GM23248 (cell line): ENCODE measurements around the gene WDR70. TPM values are rescaled to one million over a fixed set of nuclear protein-coding genes. Genes with fewer than 3 reads are reported as not detected.
A peak's percentile ranks its signal among the peaks of the same experiment; 100 is the strongest.

Experiments
- DNase-seq: peaks from one replicate; pipeline ENCODE4 v3.0.0-alpha.2; 2015
- H2AFZ ChIP-seq: fragments of 200-600 bp; sonication (generic); 2 replicates; pipeline ENCODE4 v1.6.1; 2016; ENCODE audit warnings: antibody characterized with exemption
- H3F3A ChIP-seq: fragments of 200-600 bp; sonication (generic); 2 replicates; pipeline ENCODE4 v1.6.1; 2016; ENCODE audit warnings: mild to moderate bottlenecking, antibody characterized with exemption, mixed run types; ENCODE audit not compliant: insufficient read depth
- H3K27ac ChIP-seq: fragments of 200-600 bp; sonication (generic); 2 replicates; pipeline ENCODE4 v1.5.1; 2016; ENCODE audit warnings: mild to moderate bottlenecking
- H3K27me3 ChIP-seq: fragments of 200-600 bp; sonication (generic); replicated peaks from 2 replicates; pipeline ENCODE4 v1.6.1; 2016; ENCODE audit warnings: mild to moderate bottlenecking; ENCODE audit not compliant: insufficient read depth
- H3K36me3 ChIP-seq: fragments of 200-600 bp; sonication (generic); 2 replicates; pipeline ENCODE4 v1.6.1; 2016; ENCODE audit warnings: low read depth, mild to moderate bottlenecking
- H3K4me1 ChIP-seq: fragments of 200-600 bp; sonication (generic); 2 replicates; pipeline ENCODE4 v1.6.1; 2016; ENCODE audit warnings: mild to moderate bottlenecking; ENCODE audit not compliant: insufficient read depth
- H3K4me2 ChIP-seq: fragments of 200-600 bp; sonication (generic); one replicate; pipeline ENCODE4 v1.6.1; 2016; ENCODE audit warnings: mild to moderate bottlenecking; ENCODE audit not compliant: unreplicated experiment
- H3K4me3 ChIP-seq: fragments of 200-600 bp; sonication (generic); 2 replicates; pipeline ENCODE4 v1.5.1; 2016; ENCODE audit warnings: mild to moderate bottlenecking
- H3K79me2 ChIP-seq: fragments of 200-600 bp; sonication (generic); 2 replicates; pipeline ENCODE4 v1.6.1; 2016; ENCODE audit warnings: mild to moderate bottlenecking; ENCODE audit not compliant: insufficient read depth
- H3K9ac ChIP-seq: fragments of 200-600 bp; sonication (generic); 2 replicates; pipeline ENCODE4 v1.6.1; 2016; ENCODE audit warnings: mild to moderate bottlenecking
- H3K9me2 ChIP-seq: fragments of 200-600 bp; sonication (generic); 2 replicates; pipeline ENCODE4 v1.6.1; 2016; ENCODE audit warnings: mixed run types, mild to moderate bottlenecking, moderate library complexity; ENCODE audit not compliant: insufficient read depth
- H3K9me3 ChIP-seq: fragments of 200-600 bp; sonication (generic); one replicate; pipeline ENCODE4 v1.6.1; 2017; ENCODE audit warnings: low read depth
- H4K20me1 ChIP-seq: fragments of 200-600 bp; sonication (generic); 2 replicates; pipeline ENCODE4 v1.6.0; 2016; ENCODE audit not compliant: insufficient read depth
- EZH2 ChIP-seq: fragments of 200-600 bp; sonication (generic); IDR thresholded peaks from 2 replicates; pipeline ENCODE4 v1.6.1; 2018; ENCODE audit warnings: antibody characterized with exemption, mild to moderate bottlenecking; ENCODE audit not compliant: insufficient read depth, poor library complexity, severe bottlenecking
- EZH2phosphoT487 ChIP-seq: fragments of 200-600 bp; sonication (generic); IDR thresholded peaks from 2 replicates; pipeline ENCODE4 v1.6.1; 2018; ENCODE audit warnings: antibody characterized with exemption, moderate library complexity, mild to moderate bottlenecking, low read depth; ENCODE audit not compliant: insufficient read depth
- WGBS, 2 experiments: methylation state at CpG; one replicate each; pipeline ENCODE4 v1.1.6; 2015 to 2017; ENCODE audit warnings: low lambda C conversion rate in 2 of 2, low coverage in 1 of 2; ENCODE audit errors: missing lambda C conversion rate in 2 of 2; 5-methylcytosine and 5-hydroxymethylcytosine counted together
- in situ Hi-C: fragments of 300-500 bp; cut with MboI; formaldehyde crosslinking; loops from 2 replicates; pipeline ENCODE4 v1.15.0; 2020
- polyA plus RNA-seq: library from polyadenylated mRNA; unstranded; fragments of >200 nt; fragmentation: Nextera tagmentation; extraction: Ambion mirVana; gene quantifications from 2 replicates; pipeline ENCODE4 v1.2.1, GENCODE V29; 2016
- total RNA-seq: library from RNA; depleted of rRNA; stranded (reverse); fragments of >200 nt; shearing (Covaris generic); gene quantifications from 2 replicates; pipeline ENCODE4 v1.2.3, GENCODE V29; 2014

WDR70 gene
- total and polyA plus RNA-seq, 2 experiments from 2014 or later, result 20.8 to 24.9 TPM

DNA sequence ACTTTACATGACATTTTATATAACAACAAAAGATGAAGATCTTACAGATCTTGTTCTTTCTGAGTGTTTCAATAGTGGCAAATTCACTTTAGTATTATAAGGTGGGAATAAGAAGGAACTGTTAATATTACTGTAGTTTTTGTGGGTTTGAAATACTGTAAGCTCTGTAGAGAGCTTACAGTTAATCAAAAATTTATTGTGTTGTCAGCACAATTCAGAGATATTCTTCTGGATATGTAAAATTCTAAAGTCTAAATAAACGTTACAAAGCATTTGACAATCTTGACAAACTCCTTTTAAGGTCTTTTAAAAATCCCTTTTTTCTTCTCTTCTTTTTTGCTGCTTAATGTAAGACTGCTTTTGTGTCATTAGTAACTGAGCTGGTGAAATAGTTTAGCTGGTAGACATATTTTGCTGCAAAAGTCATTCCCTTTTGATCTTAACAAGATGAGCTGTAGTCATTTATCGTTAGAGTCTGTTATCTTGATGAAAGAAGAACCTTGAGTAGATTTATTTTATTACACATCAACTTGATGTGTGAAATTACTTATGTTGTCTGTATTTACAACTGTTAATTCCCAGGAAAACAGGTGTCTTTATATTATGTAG is 186.0 kb downstream of the WDR70 start:
- 53 to 63% methylated on average over 2 of the region's 2 CpGs for WGBS, 2 experiments
- peaks cover 10% of the 10 kb centered on the region for H3K4me1 ChIP-seq
- no peaks in the 10 kb centered on the region for H3K36me3 ChIP-seq
- H2AFZ ChIP-seq, result no peak overlapping the region
- H4K20me1 ChIP-seq, result no peaks in the 10 kb centered on the region
- in situ Hi-C loops, result no loop called here
- no peak for TF ChIP-seq EZH2
- no peak for TF ChIP-seq EZH2phosphoT487
- peaks cover 10% of the 10 kb centered on the region for H3K79me2 ChIP-seq
- H3K9ac ChIP-seq, result no peak overlapping the region
- no peaks in the 10 kb centered on the region for H3K9me2 ChIP-seq
- H3K4me3 ChIP-seq, result no peak overlapping the region
- no peak overlapping the region for H3K4me2 ChIP-seq
- H3K9me3 ChIP-seq, result no peaks in the 10 kb centered on the region
- peak; percentile 16 for DNase-seq
- H3K27me3 ChIP-seq, result no peaks in the 10 kb centered on the region
- no peaks in the 10 kb centered on the region for H3F3A ChIP-seq
- H3K27ac ChIP-seq, result no peak overlapping the region

DNA sequence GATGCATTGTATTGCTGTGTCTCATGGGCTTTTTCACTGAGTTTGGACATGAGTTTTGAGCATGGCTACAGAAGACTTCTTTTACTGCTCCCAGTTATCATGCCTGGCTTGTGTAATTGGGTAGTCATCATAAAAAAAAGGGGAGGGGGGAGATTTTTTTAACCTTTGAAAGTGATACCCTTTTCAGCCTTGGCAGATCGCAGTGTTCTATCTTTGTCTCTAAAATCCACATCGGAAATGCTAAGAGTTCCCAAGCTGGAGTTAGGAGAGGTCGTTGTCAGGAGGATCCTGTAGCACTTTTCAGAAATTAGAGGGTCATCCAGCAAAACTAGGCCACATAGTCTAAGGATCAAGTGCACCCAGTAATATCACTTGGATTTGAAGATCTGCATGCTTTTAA is 188.4 kb downstream of the WDR70 start:
- H3K79me2 ChIP-seq, result peaks cover 4% of the 10 kb centered on the region; the same call in 1 of the 2 replicates
- H3K4me1 ChIP-seq, result peaks cover 10% of the 10 kb centered on the region
- TF ChIP-seq EZH2phosphoT487, result no peak
- no peak for TF ChIP-seq EZH2
- no peak for DNase-seq
- H3K9me2 ChIP-seq, result no peaks in the 10 kb centered on the region
- H3K36me3 ChIP-seq, result no peaks in the 10 kb centered on the region
- H3K9ac ChIP-seq, result no peak overlapping the region
- H3K9me3 ChIP-seq, result no peaks in the 10 kb centered on the region
- no peak overlapping the region for H3K4me3 ChIP-seq
- H2AFZ ChIP-seq, result no peak overlapping the region
- no peak overlapping the region for H3K27ac ChIP-seq
- no peaks in the 10 kb centered on the region for H3F3A ChIP-seq
- no peaks in the 10 kb centered on the region for H3K27me3 ChIP-seq
- H4K20me1 ChIP-seq, result 0 out of 2 replicates have a peak, but pooled peaks cover 4% of the 10 kb centered on the region
- no peak overlapping the region for H3K4me2 ChIP-seq
- WGBS, 2 experiments, result 98% methylated on average over 3 of the region's 3 CpGs
- in situ Hi-C loops, result no loop called here

DNA sequence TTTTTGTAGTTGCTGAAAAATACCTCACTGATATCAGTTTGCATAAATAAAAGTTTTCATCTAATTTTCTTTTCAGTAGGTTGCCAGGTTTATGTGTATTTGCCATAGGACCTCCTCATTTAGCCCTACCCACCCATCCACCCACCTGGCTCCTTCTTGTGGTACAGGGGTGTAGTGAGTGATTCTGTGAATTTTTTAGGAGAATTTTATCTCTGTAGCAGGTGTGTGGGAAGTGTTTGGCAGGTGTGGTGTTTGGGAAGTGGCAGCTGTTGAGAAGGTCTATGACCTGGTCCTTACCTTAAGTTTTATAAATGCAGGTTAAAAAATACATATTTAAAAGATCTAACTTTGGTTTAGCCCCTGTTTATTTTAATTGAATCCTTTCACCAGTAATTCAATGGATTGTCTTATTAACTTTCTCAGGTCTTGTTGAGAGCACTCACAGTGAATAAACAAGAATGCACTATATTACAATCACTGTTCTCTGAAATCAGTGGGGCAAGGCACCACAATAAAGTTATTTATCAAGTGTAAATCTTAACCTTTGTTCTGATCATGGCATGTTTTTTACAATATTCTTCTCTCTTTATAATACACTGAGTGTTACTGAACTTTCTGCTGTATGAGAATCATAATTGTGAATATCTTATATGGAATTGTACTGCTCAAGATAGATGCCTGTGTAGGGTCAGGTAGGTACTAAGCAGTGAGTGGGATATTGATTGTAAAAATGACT is 189.1 kb downstream of the WDR70 start:
- Histone ChIP-seq H3K9me3 (no peaks in the 10 kb centered on the region), H3K4me2 (no peak overlapping the region), H3K27ac (no peak overlapping the region), H3K9ac (no peak overlapping the region), H3K36me3 (no peaks in the 10 kb centered on the region), H4K20me1 (0 out of 2 replicates have a peak, but pooled peaks cover 4% of the 10 kb centered on the region), H3K27me3 (no peaks in the 10 kb centered on the region), H3K4me1 (peaks cover 10% of the 10 kb centered on the region), H3K79me2 (peaks cover 4% of the 10 kb centered on the region; the same call in 1 of the 2 replicates), H3K4me3 (no peak overlapping the region), H3F3A (no peaks in the 10 kb centered on the region), H2AFZ (no peak overlapping the region), H3K9me2 (no peaks in the 10 kb centered on the region)
- DNase-seq, result no peak
- TF ChIP-seq EZH2 (no peak), EZH2phosphoT487 (no peak)
- in situ Hi-C loops, result no loop called here

DNA sequence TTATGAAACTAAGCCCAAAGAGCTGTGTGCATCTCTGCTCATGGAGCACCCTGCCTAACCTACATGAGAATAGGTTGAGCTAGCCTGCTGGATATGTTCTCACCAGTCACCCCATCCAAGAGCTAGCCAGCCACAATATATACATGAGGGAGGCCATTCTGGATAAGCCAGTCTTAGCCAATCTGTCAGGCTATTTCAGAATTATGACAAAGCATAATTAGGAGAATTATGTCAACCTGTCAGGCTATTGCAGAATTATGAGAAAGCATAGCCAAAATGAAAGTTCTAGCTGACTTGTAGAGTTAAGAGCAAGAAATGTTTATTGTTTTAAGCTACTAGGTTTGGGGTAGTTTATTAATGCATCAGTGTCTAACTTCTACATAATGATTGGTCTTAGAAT is 189.8 kb downstream of the WDR70 start:
- Histone ChIP-seq H3K36me3 (no peaks in the 10 kb centered on the region), H3K27me3 (no peaks in the 10 kb centered on the region), H3F3A (no peaks in the 10 kb centered on the region), H3K4me3 (no peak overlapping the region), H3K9me3 (no peaks in the 10 kb centered on the region), H3K4me2 (no peak overlapping the region), H3K4me1 (peaks cover 10% of the 10 kb centered on the region), H2AFZ (no peak overlapping the region), H3K79me2 (peaks cover 4% of the 10 kb centered on the region; the same call in 1 of the 2 replicates), H4K20me1 (0 out of 2 replicates have a peak, but pooled peaks cover 4% of the 10 kb centered on the region), H3K9ac (no peak overlapping the region), H3K27ac (no peak overlapping the region), H3K9me2 (no peaks in the 10 kb centered on the region)
- TF ChIP-seq EZH2phosphoT487, result no peak
- TF ChIP-seq EZH2, result no peak
- in situ Hi-C loops, result no loop called here
- DNase-seq, result no peak
